ENCODE data around the gene PER1. TPM values are rescaled to one million over a fixed set of nuclear protein-coding genes. Genes with fewer than 3 reads are reported as not detected.

PER1 gene
- total RNA-seq, 1 experiment from 2014 or later = 25.0 TPM

DNA sequence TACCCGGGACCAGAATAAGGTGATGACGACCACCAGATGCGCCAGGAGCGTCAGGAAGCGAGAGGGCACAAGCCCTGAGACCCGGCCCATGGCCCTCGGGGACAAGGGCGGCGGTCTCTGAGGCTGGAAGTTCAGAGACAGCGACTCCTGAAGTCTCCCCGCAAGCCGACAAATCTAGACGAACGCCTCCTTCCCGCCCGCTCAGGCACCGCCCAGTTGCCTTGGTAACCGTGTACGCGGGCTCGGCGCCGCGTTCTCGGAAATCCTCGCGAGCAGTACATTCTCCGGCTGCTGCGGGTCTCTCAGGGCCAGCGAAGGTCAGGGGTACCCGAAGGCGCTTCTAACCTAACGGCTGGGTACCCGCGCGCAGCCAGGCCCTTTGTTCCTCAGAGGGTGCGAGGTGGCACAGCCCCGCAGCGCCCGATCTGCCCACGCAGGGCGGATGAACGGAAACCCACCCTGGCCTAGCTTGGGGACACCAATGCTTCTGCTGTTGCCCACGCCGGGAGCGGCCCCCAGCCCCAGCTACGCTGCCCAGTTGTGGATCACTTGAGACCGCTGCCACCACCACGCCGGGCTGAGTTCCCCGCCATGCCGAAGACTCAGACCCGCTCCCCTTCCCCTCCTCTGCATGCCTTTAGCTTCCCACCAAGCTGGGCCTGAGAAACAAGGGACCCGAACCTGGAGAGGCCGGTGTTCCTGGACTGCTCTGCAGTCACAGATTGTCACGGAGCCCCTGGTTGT lies 24.2 kb upstream of the PER1 start, which contains the start of gene TMEM107:
Gene TMEM107 (minus strand): TSS at position 184 of the 744 bp plus-strand sequence. CDS start 94 bp downstream, at position 90.
- H3K9me2 ChIP-seq (replicated peaks; ENCODE audit: low read length) = no peaks in the 10 kb centered on the region
- CTCF ChIA-PET = no interaction called here
- no peak within 1 kb of the TSS for H3K27ac ChIP-seq (ENCODE audit: low read length)
- peaks cover 18% of the 10 kb centered on the region for H3K4me1 ChIP-seq (ENCODE audit: insufficient read depth, low read length)
- H4K20me1 ChIP-seq (ENCODE audit: low read length) = no peaks in the 10 kb centered on the region
- peak within 1 kb of the TSS; percentile 78 for H3K9ac ChIP-seq (ENCODE audit: low read length)
- peaks cover 8% of the 10 kb centered on the region; the same call in 1 of the 2 replicates for H3K79me2 ChIP-seq (ENCODE audit: low read length)
- BruUV-seq (replicated peaks) = TSS peak; percentile 78
- H3K9me3 ChIP-seq (ENCODE audit: low read length) = no peaks in the 10 kb centered on the region
- H3K36me3 ChIP-seq (ENCODE audit: low read depth, low read length) = no peaks in the 10 kb centered on the region
- TF ChIP-seq EZH2 (IDR thresholded peaks at IDR 0.05; ENCODE audit: low read length, unreplicated experiment) (no peak), CTCF (conservative IDR thresholded peaks at IDR 0.05; ENCODE audit: low read depth, low read length) (no peak), EZH2phosphoT487 (IDR thresholded peaks at IDR 0.05; ENCODE audit: borderline replicate concordance, low read length) (no peak)
- peak within 1 kb of the TSS; percentile 88 for H3K4me2 ChIP-seq (ENCODE audit: low read length)
- H2AFZ ChIP-seq (ENCODE audit: low read length) = peak within 1 kb of the TSS; percentile 76
- ATAC-seq (peak; percentile 58), DNase-seq (peak; percentile 83)
- POLR2A ChIA-PET (ENCODE audit: unreplicated experiment) = no interaction called here
- peaks cover 9% of the 10 kb centered on the region for H3F3A ChIP-seq (ENCODE audit: low read length, unreplicated experiment)
- intact Hi-C loops (cut with micrococcal nuclease) = no loop called here
- peak within 1 kb of the TSS; percentile 77 for H3K4me3 ChIP-seq (ENCODE audit: low read length)
- no peaks in the 10 kb centered on the region for H3K27me3 ChIP-seq (ENCODE audit: low read length)

GRCh38 chr17:8175795-8176196 lies 23.6 kb upstream of the PER1 start:
- Histone ChIP-seq H3K79me2 (ENCODE audit: low read length) (peaks cover 8% of the 10 kb centered on the region; the same call in 1 of the 2 replicates), H3K9me2 (replicated peaks; ENCODE audit: low read length) (no peaks in the 10 kb centered on the region), H3K9me3 (ENCODE audit: low read length) (no peaks in the 10 kb centered on the region), H3K9ac (ENCODE audit: low read length) (peak overlapping the region; percentile 78), H3K4me1 (ENCODE audit: insufficient read depth, low read length) (peaks cover 18% of the 10 kb centered on the region), H3K4me3 (ENCODE audit: low read length) (peak overlapping the region; percentile 77), H3K4me2 (ENCODE audit: low read length) (peak overlapping the region; percentile 88), H3F3A (ENCODE audit: low read length, unreplicated experiment) (peaks cover 9% of the 10 kb centered on the region), H3K36me3 (ENCODE audit: low read depth, low read length) (no peaks in the 10 kb centered on the region), H4K20me1 (ENCODE audit: low read length) (no peaks in the 10 kb centered on the region), H3K27me3 (ENCODE audit: low read length) (no peaks in the 10 kb centered on the region), H2AFZ (ENCODE audit: low read length) (peak overlapping the region; percentile 76), H3K27ac (ENCODE audit: low read length) (no peak overlapping the region)
- POLR2A ChIA-PET (ENCODE audit: unreplicated experiment) = interaction anchor here (0.6 kb wide), 1 partner anchor 12 kb away, joined by 4 read pairs; no protein-coding TSS in a partner anchor
- CTCF ChIA-PET = no interaction called here
- DNase-seq (no peak), ATAC-seq (peak; percentile 4)
- BruUV-seq (replicated peaks) = no TSS peak
- TF ChIP-seq CTCF (conservative IDR thresholded peaks at IDR 0.05; ENCODE audit: low read depth, low read length) (no peak), EZH2phosphoT487 (IDR thresholded peaks at IDR 0.05; ENCODE audit: borderline replicate concordance, low read length) (no peak), EZH2 (IDR thresholded peaks at IDR 0.05; ENCODE audit: low read length, unreplicated experiment) (no peak)
- intact Hi-C loops (cut with micrococcal nuclease) = no loop called here
